Astrocyte (in vitro differentiated cells and primary cell): ENCODE results near the gene PROX2. TPM values are rescaled to one million over a fixed set of nuclear protein-coding genes. Genes with fewer than 3 reads are reported as not detected.
A peak's percentile ranks its signal among the peaks of the same experiment; 100 is the strongest.

Experiments used
- DNase-seq: peaks from one replicate; pipeline ENCODE4 v3.0.0-alpha.2; 2010; ENCODE audit warnings: low read depth
- FAIRE-seq: peaks from 2 replicates; lab custom pipeline; 2011; peaks lifted over from hg19 to GRCh38; lab: Jason Lieb, UNC
- H2AFZ ChIP-seq: 2 replicates; pipeline ENCODE4 v1.6.0; 2012; ENCODE audit warnings: low read depth, low read length, inconsistent platforms
- H3K27ac ChIP-seq: 2 replicates; pipeline ENCODE4 v1.5.1; 2011; ENCODE audit warnings: low read depth, low read length, inconsistent platforms
- H3K27me3 ChIP-seq: 2 replicates; pipeline ENCODE4 v1.6.0; 2011; ENCODE audit warnings: low read length, inconsistent platforms; ENCODE audit not compliant: insufficient read depth
- H3K36me3 ChIP-seq: 2 replicates; pipeline ENCODE4 v1.5.1; 2011; ENCODE audit warnings: low read length, inconsistent platforms; ENCODE audit not compliant: insufficient read depth
- H3K4me1 ChIP-seq: 2 replicates; pipeline ENCODE4 v1.5.1; 2011; ENCODE audit warnings: low read length, inconsistent platforms; ENCODE audit not compliant: insufficient read depth
- H3K4me2 ChIP-seq: 2 replicates; pipeline ENCODE4 v1.6.0; 2012; ENCODE audit warnings: low read length, inconsistent platforms
- H3K4me3 ChIP-seq: 2 replicates; pipeline ENCODE4 v1.5.1; 2011; ENCODE audit warnings: low read depth, mild to moderate bottlenecking, low read length, inconsistent platforms; ENCODE audit not compliant: insufficient read depth
- H3K79me2 ChIP-seq: 2 replicates; pipeline ENCODE4 v1.6.0; 2012; ENCODE audit warnings: mild to moderate bottlenecking, low read length, inconsistent platforms; ENCODE audit not compliant: insufficient read depth
- H3K9ac ChIP-seq: 2 replicates; pipeline ENCODE4 v1.6.0; 2012; ENCODE audit warnings: mild to moderate bottlenecking, low read length, inconsistent platforms
- H3K9me3 ChIP-seq: 2 replicates; pipeline ENCODE4 v1.5.1; 2012; ENCODE audit warnings: low read depth, mild to moderate bottlenecking, low read length, inconsistent platforms; ENCODE audit not compliant: insufficient read depth
- H4K20me1 ChIP-seq: 2 replicates; pipeline ENCODE4 v1.6.0; 2012; ENCODE audit warnings: low read length, inconsistent platforms; ENCODE audit not compliant: insufficient read depth
- H3K27ac Mint-ChIP-seq: one replicate; pipeline ENCODE4 v1.8.0; 2021; ENCODE audit warnings: mild to moderate bottlenecking, mixed read lengths; ENCODE audit not compliant: unreplicated experiment
- H3K27me3 Mint-ChIP-seq: one replicate; pipeline ENCODE4 v1.8.0; 2021; ENCODE audit warnings: low read depth, mixed read lengths; ENCODE audit not compliant: unreplicated experiment
- H3K36me3 Mint-ChIP-seq: one replicate; pipeline ENCODE4 v1.8.0; 2021; ENCODE audit warnings: low read depth, mixed read lengths; ENCODE audit not compliant: unreplicated experiment
- H3K4me1 Mint-ChIP-seq: one replicate; pipeline ENCODE4 v1.8.0; 2021; ENCODE audit warnings: low read depth, mixed read lengths; ENCODE audit not compliant: unreplicated experiment
- H3K4me3 Mint-ChIP-seq: one replicate; pipeline ENCODE4 v1.8.0; 2021; ENCODE audit warnings: mild to moderate bottlenecking, moderate library complexity, mixed read lengths; ENCODE audit not compliant: unreplicated experiment
- H3K9me3 Mint-ChIP-seq: one replicate; pipeline ENCODE4 v1.8.0; 2021; ENCODE audit warnings: mild to moderate bottlenecking, mixed read lengths; ENCODE audit not compliant: unreplicated experiment
- EZH2 ChIP-seq: IDR thresholded peaks from 2 replicates; pipeline ENCODE4 v1.6.1; 2012; ENCODE audit warnings: mild to moderate bottlenecking, low read length, inconsistent platforms; ENCODE audit not compliant: insufficient read depth
- total RNA-seq: library from RNA; stranded (reverse); gene quantifications from 2 replicates; pipeline ENCODE4 v1.2.1, GENCODE V29; 2021
- TF ChIP-seq, protein P1 (sequence below): IDR thresholded peaks from 2 replicates; pipeline ENCODE4 v1.5.1; 2011; ENCODE audit warnings: low read depth, mild to moderate bottlenecking, inconsistent platforms, low read length, moderate library complexity; ENCODE audit not compliant: insufficient read depth

PROX2 gene
- total RNA-seq, 1 donor from 2014 or later = not detected

- Mint-ChIP-seq H3K9me3 (no peaks in the 10 kb centered on the region), H3K4me1 (peaks cover 16% of the 10 kb centered on the region), H3K27me3 (no peaks in the 10 kb centered on the region), H3K36me3 (no peaks in the 10 kb centered on the region), H3K4me3 (no peak overlapping the region), H3K27ac (no peak overlapping the region)
- no peaks in the 10 kb centered on the region for H3K9me3 ChIP-seq
- H3K36me3 ChIP-seq = peaks cover 12% of the 10 kb centered on the region
- no peak overlapping the region for H3K4me2 ChIP-seq
- H3K4me3 ChIP-seq = no peak overlapping the region
- H3K27ac ChIP-seq = no peak overlapping the region
- H2AFZ ChIP-seq = no peak overlapping the region
- H3K27me3 ChIP-seq = no peaks in the 10 kb centered on the region
- no peaks in the 10 kb centered on the region for H3K79me2 ChIP-seq
- H3K4me1 ChIP-seq = peaks cover 5% of the 10 kb centered on the region
- H3K9ac ChIP-seq = no peak overlapping the region
- no peak for TF ChIP-seq EZH2
- TF ChIP-seq, protein P1, sequence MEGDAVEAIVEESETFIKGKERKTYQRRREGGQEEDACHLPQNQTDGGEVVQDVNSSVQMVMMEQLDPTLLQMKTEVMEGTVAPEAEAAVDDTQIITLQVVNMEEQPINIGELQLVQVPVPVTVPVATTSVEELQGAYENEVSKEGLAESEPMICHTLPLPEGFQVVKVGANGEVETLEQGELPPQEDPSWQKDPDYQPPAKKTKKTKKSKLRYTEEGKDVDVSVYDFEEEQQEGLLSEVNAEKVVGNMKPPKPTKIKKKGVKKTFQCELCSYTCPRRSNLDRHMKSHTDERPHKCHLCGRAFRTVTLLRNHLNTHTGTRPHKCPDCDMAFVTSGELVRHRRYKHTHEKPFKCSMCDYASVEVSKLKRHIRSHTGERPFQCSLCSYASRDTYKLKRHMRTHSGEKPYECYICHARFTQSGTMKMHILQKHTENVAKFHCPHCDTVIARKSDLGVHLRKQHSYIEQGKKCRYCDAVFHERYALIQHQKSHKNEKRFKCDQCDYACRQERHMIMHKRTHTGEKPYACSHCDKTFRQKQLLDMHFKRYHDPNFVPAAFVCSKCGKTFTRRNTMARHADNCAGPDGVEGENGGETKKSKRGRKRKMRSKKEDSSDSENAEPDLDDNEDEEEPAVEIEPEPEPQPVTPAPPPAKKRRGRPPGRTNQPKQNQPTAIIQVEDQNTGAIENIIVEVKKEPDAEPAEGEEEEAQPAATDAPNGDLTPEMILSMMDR = peak; percentile 10
- FAIRE-seq (peak; percentile 64), DNase-seq (peak; percentile 27)
- H4K20me1 ChIP-seq = no peaks in the 10 kb centered on the region
Measured at GRCh38 chr14:74843653-74844052, 32.3 kb downstream of the PROX2 start.

- peak; percentile 41 for FAIRE-seq
Measured at GRCh38 chr14:74841230-74842207, 34.4 kb downstream of the PROX2 start.

More at GRCh38 chr14:74841230-74842207, 34.4 kb downstream of the PROX2 start:
- H3K27ac ChIP-seq = no peak overlapping the region
- H3K4me3 ChIP-seq = no peak overlapping the region
- no peaks in the 10 kb centered on the region for H3K79me2 ChIP-seq
- peaks cover 20% of the 10 kb centered on the region for H3K4me1 Mint-ChIP-seq
- no peak overlapping the region for H3K4me2 ChIP-seq
- no peaks in the 10 kb centered on the region for H3K9me3 Mint-ChIP-seq
- peaks cover 2% of the 10 kb centered on the region for H3K4me1 ChIP-seq
- peaks cover 15% of the 10 kb centered on the region for H3K36me3 ChIP-seq
- H3K27me3 ChIP-seq = no peaks in the 10 kb centered on the region
- TF ChIP-seq EZH2 = no peak
- TF ChIP-seq, protein P1 = no peak
- peaks cover 4% of the 10 kb centered on the region for H3K36me3 Mint-ChIP-seq
- H3K4me3 Mint-ChIP-seq = no peak overlapping the region
- no peak for DNase-seq
- no peaks in the 10 kb centered on the region for H3K9me3 ChIP-seq
- H2AFZ ChIP-seq = no peak overlapping the region
- no peak overlapping the region for H3K27ac Mint-ChIP-seq
- H3K9ac ChIP-seq = no peak overlapping the region
- no peaks in the 10 kb centered on the region for H3K27me3 Mint-ChIP-seq
- H4K20me1 ChIP-seq = peaks cover 2% of the 10 kb centered on the region
